GM12878 (cell line): Measurements from ENCODE around the gene RBL2. TPM values are rescaled to one million over a fixed set of nuclear protein-coding genes. Genes with fewer than 3 reads are reported as not detected.

ENCODE experiments used
- BMI1 ChIP-seq: fragments of 450-650 bp; IDR thresholded peaks from 2 replicates; pipeline ENCODE4 v1.6.1; 2016; ENCODE audit warnings: mild to moderate bottlenecking, moderate library complexity, borderline replicate concordance
- CBX5 ChIP-seq: sonication (generic); IDR thresholded peaks from 2 replicates; pipeline ENCODE4 v1.6.1; 2016; ENCODE audit warnings: low read depth, moderate library complexity, mild to moderate bottlenecking, inconsistent platforms
- CHD2 ChIP-seq: IDR thresholded peaks from 2 replicates; pipeline ENCODE4 v1.6.1; 2011; ENCODE audit warnings: low read depth, low read length, improper control_type of control experiment, borderline replicate concordance
- CREM ChIP-seq: IDR thresholded peaks from 2 replicates; pipeline ENCODE4 v1.6.1; 2014; ENCODE audit warnings: antibody characterized with exemption, low read depth
- FOS ChIP-seq: IDR thresholded peaks from 3 replicates; pipeline ENCODE4 v1.6.1; 2011; ENCODE audit warnings: borderline replicate concordance; ENCODE audit not compliant: insufficient read length; ENCODE audit errors: extremely low read depth
- MTA2 ChIP-seq: fragments of 450-650 bp; IDR thresholded peaks from 2 replicates; pipeline ENCODE4 v1.6.1; 2016; ENCODE audit warnings: low read depth, mild to moderate bottlenecking, moderate library complexity
- NR2F1 ChIP-seq: fragments of 450-650 bp; conservative IDR thresholded peaks from 2 replicates; pipeline ENCODE4 v1.6.1; 2017; ENCODE audit warnings: mild to moderate bottlenecking
- PML ChIP-seq: IDR thresholded peaks from 2 replicates; pipeline ENCODE4 v1.6.1; 2012; ENCODE audit warnings: low read length, inconsistent platforms
- POLR2A ChIP-seq: IDR thresholded peaks from 2 replicates; pipeline ENCODE4 v1.6.1; 2011; ENCODE audit warnings: low read depth, mild to moderate bottlenecking, low read length
- POLR2AphosphoS5 ChIP-seq: IDR thresholded peaks from 2 replicates; pipeline ENCODE4 v1.6.1; 2011; ENCODE audit warnings: mild to moderate bottlenecking, low read length, inconsistent platforms
- RELB ChIP-seq: fragments of 450-650 bp; IDR thresholded peaks from 2 replicates; pipeline ENCODE4 v1.6.1; 2017; ENCODE audit warnings: low read depth, mild to moderate bottlenecking, moderate library complexity
- SKIL ChIP-seq: fragments of 450-650 bp; IDR thresholded peaks from 2 replicates; pipeline ENCODE4 v1.6.1; 2017; ENCODE audit warnings: mild to moderate bottlenecking, low read depth, inconsistent platforms; ENCODE audit not compliant: poor library complexity, severe bottlenecking
- SMAD1 ChIP-seq: fragments of 450-650 bp; IDR thresholded peaks from 2 replicates; pipeline ENCODE4 v1.6.1; 2018; ENCODE audit warnings: mild to moderate bottlenecking, low read depth; ENCODE audit not compliant: partially characterized antibody
- SREBF2 ChIP-seq: IDR thresholded peaks from 2 replicates; pipeline ENCODE4 v1.6.1; 2012; ENCODE audit warnings: mild to moderate bottlenecking, low read length
- STAT3 ChIP-seq: IDR thresholded peaks from 2 replicates; pipeline ENCODE4 v1.6.1; 2011; ENCODE audit warnings: low read depth, low read length, improper control_type of control experiment
- ZBTB11 ChIP-seq: fragments of 450-650 bp; formaldehyde crosslinking; IDR thresholded peaks from 2 replicates; pipeline ENCODE4 v1.5.0; 2022; ENCODE audit warnings: mild to moderate bottlenecking, missing genetic modification characterization
- ZNF592 ChIP-seq: fragments of 450-650 bp; IDR thresholded peaks from 2 replicates; pipeline ENCODE4 v1.6.1; 2017; ENCODE audit warnings: mild to moderate bottlenecking, moderate library complexity
- polyA plus RNA-seq, 11 experiments: library from polyadenylated mRNA; depleted of rRNA in 4 of 11; unstranded in 6 of 11; stranded (reverse) in 5 of 11; fragments of >200 nt; fragmentation: Nextera tagmentation in 4 of 11; fragmentation: Illumina TruSeq in 1 of 11; extraction: Ambion mirVana in 4 of 11; extraction: Trizol in 1 of 11; gene quantifications; 1 replicate in 1 of 11; 2 replicates in 10 of 11; pipeline versions ENCODE4 v1.2.1 to v1.2.3, GENCODE V29; 2011 to 2016; ENCODE audit warnings: inconsistent platforms in 2 of 11, missing spikeins in 2 of 11, low read depth in 1 of 11
- total RNA-seq, 4 experiments: library from RNA; depleted of rRNA in 3 of 4; stranded (reverse); fragments of >200 nt in 3 of 4; fragmentation: Illumina TruSeq in 1 of 4; extraction: Trizol in 1 of 4; gene quantifications; 2 replicates each; pipeline versions ENCODE4 v1.2.1 to v1.2.3, GENCODE V29; 2013 to 2021

The RBL2 gene
- total and polyA plus RNA-seq, 10 of the 15 experiments (the other 5 are each of a cell fraction or from before 2014, with no cell fraction given) = 10.0 to 107 (median 39.0) TPM

- no peak for TF ChIP-seq BMI1
- peak; percentile 79 for TF ChIP-seq MTA2
- peak; percentile 96; the same call in 1 of the 2 replicates for TF ChIP-seq CBX5
- peak; percentile 68; the same call in 1 of the 2 replicates for TF ChIP-seq CHD2
- TF ChIP-seq NR2F1 = peak; percentile 47; the same call in 1 of the 2 replicates
- peak; percentile 63; the same call in 1 of the 2 replicates for TF ChIP-seq PML
- no peak for TF ChIP-seq SKIL
- TF ChIP-seq POLR2A = peak; percentile 65
- TF ChIP-seq SMAD1 = peak; percentile 52
- TF ChIP-seq ZNF592 = 0 out of 2 replicates have a peak, but pooled peaks have one; percentile 38
- TF ChIP-seq RELB = peak; percentile 88
- TF ChIP-seq FOS = no peak
- peak; percentile 96 for TF ChIP-seq CREM
- TF ChIP-seq STAT3 = peak; percentile 63; the same call in 1 of the 2 replicates
- no peak for TF ChIP-seq ZBTB11
- no peak for TF ChIP-seq SREBF2
- TF ChIP-seq POLR2AphosphoS5 = peak; percentile 92
Observed at GRCh38 chr16:53518550-53519416, 84.5 kb downstream of the RBL2 start (continued).
